Fibroblast of skin of scalp (primary cell): ENCODE measurements around the gene LDLRAP1.
"Not testable (repeated sequence)": the region's sequence is repeated elsewhere in the genome, so short reads cannot be mapped to it uniquely, and the experiment has no call there.

ENCODE experiments used
- DNase-seq: peaks from one replicate; pipeline ENCODE4 v3.0.0-alpha.2; 2013

The LDLRAP1 gene

GRCh38 chr1:25577134-25577920, 33.9 kb downstream of the LDLRAP1 start:
- no peak for DNase-seq

DNA sequence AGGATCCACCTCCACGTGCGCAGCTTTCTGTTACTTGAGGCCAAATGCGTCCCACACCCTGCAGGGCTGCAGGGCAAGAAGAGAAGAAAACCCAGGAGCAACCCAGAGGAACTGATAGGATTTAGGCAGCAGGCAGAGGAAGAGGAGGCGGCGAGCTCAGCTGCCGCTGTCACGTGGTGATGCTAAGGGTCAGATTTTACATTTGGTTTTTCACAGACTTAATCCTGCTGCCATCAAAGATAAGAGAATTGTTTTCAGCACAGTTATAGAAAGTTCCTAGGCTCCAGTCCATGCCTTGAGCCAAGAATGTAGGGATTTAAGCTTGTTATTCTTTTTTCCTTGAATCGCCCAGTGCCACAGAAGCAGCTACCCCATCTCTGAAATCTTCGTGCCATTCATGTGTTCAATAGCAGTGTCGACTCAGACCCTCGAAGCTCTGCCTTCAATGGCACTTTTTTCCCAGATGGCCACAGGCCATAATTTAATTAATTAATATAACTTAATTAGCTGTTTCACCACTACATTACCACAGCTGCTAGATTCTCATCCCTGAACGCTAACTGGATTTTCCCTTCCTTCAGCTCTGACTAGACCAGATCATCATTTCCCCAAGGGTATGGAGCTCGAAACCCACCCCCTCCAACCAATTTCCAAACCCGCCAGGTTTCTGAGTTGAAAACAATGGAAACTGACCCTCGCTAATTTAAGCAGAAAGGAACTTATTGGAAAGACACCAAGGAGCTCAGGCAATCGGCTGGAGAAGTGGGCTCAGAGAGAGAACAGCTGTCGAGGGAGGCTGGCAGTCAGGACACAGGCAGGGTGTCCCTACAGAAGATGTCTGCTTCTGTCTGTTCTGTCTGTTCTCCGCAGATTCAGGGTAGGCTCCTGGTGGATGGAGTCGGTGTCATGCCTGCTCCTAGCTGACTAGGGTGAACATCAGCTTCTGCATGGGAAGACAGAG, 36.2 kb downstream of the LDLRAP1 start:
- DNase-seq, result no peak

DNA sequence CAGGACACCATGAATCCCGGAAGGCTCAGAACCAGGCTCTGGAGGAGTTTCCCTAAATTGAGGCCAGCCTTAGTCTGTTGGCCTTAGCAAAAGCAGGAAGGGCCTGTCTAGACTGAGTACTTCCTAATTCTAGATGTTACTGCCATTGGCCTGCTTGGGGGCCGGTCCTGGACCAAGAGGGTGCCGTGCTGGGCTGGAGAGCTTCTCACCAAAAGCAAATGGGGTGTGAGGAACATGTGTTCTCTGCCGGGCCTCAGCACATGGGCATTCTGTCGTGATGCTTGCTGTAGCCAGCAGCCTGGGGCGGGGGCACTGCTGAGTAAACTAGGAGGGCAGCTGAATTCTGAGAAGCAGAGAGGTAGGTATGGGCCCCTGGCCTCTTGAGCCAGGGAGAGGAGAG, 37.5 kb downstream of the LDLRAP1 start:
- DNase-seq, result no peak

GRCh38 chr1:25581764-25582163, 38.4 kb downstream of the LDLRAP1 start:
- DNase-seq, result no peak

DNA sequence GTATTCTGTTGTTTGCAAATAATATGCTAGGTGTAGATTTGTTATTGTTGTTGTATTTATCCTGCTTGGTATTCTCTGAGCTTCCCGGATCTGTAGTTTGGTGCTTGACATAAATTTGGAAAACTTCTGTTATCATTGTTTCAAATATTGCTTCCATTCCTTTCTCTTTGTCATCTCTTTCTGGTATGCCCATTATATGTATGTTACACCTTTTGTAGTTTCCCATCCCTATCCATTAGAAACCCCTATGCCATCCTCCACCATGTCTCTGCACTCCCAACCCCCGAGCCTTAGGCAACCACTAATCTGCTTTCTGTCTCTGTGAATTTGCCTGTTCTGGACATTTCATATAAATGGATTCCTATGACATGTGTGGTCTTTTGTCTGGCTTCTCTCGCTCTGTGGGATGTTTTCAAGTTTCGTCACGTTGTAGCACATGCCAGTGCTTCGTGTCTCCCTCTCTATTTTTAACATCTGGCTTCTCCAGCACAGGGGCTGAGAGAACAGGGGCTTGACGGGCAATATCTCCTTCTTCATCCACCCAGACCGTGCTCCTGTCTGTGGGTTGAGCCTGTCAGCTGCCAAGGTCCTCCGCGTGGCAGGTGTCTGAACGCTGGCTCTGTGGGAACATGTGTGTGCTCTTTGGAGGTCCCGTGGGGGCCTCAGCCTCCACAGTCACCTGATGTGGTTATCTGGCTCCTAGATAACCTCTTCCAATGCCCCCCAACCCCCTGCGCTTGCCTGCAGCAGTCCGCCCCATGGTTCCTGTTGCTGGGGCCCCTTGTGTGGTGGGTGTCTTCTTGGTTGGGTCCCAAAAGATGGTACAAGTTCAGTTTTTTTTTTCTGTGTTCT, 40.3 kb downstream of the LDLRAP1 start:
- peak; percentile 61 for DNase-seq

- no peak for DNase-seq
Measured at GRCh38 chr1:25586181-25586588, 42.8 kb downstream of the LDLRAP1 start.

DNA sequence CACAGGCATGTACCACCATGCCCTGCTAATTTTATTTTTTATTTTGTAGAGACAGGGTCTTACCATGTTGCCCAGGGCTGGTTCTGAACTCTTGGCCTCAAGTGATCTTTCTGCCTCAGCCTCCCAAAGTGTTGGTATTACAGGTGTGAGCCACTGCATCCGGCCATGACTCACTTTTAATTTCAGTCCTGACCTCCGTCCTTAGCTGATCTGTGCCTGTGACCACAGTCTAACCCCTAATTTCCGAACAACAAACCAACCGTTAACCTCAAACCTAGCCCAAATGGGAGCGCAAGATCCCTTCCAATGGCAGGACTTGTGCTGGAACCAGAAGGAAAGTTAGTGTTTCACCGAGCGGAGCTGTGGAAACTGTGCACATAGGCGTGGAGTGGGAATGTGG, 43.9 kb downstream of the LDLRAP1 start:
- no peak for DNase-seq

DNA sequence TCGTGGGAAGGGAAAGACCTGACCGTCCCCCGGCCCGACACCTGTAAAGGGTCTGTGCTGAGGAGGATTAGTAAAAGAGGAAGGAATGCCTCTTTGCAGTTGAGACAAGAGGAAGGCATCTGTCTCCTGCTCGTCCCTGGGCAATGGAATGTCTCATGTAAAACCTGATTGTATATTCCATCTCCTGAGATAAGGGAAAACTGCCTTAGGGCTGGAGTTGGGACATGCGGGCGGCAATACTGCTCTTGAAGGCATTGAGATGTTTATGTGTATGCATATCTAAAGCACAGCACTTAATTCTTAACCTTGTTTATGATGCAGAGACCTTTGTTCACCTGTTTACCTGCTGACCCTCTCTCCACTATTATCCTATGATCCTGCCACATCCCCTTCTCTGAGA, 44.8 kb downstream of the LDLRAP1 start:
- DNase-seq, result not testable (repeated sequence)

- not testable (repeated sequence) for DNase-seq
Measured at GRCh38 chr1:25588786-25589185, 45.4 kb downstream of the LDLRAP1 start.

DNA sequence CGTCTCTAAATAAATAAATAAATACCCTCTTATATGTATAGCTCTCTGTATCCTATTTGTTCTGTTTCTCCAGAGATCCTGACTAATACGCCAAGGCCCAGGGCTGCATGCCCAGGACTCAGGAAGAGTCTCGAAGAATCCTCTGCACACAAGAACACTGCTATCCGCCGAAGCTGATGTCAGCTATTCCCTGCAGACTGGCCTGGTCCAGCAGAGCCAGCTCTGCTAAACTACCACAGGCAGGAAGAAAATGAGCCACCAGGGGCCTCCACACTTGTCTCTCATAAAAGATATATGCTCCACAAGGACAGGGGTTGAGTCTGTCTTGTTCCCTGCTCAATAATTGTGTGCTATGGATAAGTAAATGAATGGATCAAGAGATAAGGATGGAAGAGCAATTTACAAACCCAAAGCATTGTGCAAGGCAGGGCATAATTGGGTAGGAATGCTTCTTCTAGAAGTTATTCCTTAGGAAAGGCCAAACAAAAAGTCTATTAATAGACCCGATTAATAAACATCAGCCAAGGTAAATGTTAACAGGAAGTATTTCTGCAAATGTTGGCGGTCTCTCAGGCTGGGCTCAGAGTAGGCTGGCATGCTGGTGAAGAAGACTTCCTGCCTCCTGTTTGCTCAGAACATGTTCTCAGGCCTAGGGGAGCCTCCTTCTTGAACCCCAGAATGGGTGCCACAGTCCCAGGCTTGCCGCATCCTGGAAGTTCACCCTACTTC, 46.9 kb downstream of the LDLRAP1 start:
- no peak for DNase-seq

- no peak for DNase-seq
Measured at GRCh38 chr1:25593861-25594260, 50.5 kb downstream of the LDLRAP1 start.

DNA sequence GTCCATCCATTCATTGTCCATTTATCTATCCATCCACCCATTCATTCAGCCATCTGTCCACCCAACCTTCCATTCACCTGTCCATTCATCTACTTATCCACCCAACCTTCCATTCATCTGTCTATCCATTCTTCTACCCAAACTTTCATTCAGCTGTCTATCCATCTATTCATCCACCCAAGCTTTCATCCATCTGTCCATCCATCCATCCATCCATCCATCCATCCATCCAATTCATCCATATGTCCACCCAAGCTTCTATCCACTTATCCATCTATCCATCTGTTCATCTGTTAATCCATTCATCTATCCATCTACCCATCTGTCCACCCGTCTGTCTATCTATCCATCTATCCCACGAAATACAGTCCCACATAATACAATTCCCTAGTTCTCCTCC, 51.6 kb downstream of the LDLRAP1 start:
- no peak for DNase-seq

GRCh38 chr1:25596641-25597040, 53.2 kb downstream of the LDLRAP1 start:
- not testable (repeated sequence) for DNase-seq

GRCh38 chr1:25598879-25599278, 55.5 kb downstream of the LDLRAP1 start:
- no peak for DNase-seq

GRCh38 chr1:25599969-25600610, 56.7 kb downstream of the LDLRAP1 start:
- DNase-seq, result no peak

DNA sequence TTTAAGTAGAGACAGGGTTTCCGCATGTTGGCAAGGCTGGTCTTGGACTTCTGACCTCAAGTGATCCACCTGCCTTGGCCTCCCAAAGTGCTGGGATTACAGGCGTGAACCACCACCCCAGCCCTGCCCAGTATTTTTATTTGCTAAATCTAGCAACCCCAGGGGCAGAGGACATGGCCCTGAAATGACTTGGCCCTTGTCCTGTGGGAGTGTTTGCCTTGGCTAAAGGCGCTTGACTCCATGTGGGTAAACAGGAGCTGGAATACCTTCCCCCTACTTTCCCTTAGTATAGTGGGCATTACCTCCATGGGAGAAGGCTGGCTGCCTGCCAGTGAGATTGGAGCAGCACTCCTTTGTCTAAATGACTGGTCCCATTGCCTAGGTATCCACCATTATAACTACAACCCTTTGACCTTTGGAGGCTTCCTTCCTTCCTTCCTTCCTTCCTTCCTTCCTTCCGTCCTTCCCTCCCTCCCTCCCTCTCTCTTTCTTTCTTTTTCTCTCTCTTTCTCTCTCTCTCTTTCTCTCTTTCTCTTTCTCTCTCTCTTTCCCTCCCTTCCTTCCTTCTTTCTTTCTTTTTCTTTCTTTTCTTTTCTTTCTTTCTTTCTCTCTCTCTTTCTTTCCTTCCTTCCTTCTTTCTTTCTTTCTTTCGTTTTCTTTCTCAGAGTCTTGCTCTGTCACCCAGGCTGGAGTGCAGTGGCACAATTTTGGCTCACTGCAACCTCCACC, 57.7 kb downstream of the LDLRAP1 start:
- not testable (repeated sequence) for DNase-seq

DNA sequence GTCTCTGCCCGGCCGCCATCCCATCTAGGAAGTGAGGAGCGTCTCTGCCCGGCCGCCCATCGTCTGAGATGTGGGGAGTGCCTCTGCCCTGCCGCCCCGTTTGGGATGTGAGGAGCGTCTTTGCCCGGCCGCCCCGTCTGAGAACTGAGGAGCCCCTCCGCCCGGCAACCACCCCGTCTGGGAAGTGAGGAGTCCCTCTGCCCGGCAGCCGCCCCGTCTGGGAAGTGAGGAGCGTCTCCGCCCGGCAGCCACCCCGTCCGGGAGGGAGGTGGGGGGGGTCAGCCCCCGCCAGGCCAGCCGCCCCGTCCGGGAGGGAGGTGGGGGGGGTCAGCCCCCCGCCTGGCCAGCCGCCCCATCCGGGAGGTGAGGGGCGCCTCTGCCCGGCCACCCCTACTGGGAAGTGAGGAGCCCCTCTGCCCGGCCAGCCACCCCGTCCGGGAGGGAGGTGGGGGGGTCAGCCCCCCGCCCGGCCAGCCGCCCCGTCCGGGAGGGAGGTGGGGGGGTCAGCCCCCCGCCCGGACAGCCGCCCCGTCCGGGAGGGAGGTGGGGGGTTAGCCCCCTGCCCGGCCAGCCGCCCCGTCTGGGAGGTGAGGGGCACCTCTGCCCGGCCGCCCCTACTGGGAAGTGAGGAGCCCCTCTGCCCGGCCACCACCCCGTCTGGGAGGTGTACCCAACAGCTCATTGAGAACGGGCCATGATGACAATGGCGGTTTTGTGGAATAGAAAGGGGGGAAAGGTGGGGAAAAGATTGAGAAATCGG, 60.6 kb downstream of the LDLRAP1 start:
- not testable (repeated sequence) for DNase-seq

- DNase-seq, result no peak
Measured at GRCh38 chr1:25607123-25607522, 63.7 kb downstream of the LDLRAP1 start.

DNA sequence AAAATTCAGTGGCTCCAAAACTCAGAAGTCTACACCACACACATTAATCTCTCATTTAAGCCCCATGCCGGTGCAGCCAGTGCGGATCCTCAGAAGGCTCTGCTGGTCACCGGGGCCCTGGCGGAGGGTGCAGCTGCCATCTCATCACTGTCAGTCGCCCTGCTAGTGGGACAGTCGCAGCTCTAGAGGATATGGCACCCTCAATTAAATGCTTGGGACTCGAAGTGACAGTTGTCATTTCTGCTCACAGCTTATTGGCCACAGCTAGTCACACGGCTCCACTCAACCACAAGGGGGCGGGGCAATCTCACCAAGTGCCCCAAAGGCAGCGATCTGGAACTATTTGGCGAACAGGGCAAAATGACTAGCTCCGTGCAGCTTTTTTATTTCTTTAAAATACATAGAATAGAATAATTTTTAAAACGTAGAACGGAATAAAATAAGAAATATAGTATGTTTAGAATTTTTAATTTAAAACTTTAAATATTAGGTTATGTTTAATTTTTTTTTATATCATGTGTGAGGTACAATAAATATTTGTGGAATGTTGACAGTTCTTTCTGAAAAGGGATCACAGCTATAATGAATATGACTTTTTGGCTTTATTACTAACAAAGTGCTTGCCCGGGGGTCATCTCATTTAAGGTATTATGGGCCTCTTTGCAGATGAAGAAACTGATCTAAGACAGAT, 65.2 kb downstream of the LDLRAP1 start:
- DNase-seq, result peak; percentile 76
